ENCODE measurements around the gene RIT1.
"Not testable (repeated sequence)": the region's sequence is repeated elsewhere in the genome, so short reads cannot be mapped to it uniquely, and the experiment has no call there.

RIT1 gene

DNA sequence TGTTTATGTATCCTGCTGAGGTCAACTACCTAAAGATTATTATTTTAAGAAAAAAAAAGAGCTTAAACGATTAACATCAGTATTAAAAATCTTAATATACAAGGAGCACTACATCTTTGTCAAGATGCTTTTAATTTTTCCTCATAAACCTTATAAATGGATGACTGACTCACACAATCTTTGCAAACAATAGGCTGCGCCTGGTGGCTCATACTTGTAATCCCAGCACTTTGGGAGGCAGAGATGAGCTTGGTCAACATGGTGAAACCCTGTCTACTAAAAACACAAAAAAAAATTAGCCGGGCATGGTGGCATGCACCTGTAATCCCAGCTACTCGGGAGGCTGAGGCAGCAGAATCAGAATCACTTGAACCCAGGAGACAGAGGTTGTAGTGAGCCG lies 21.3 kb upstream of the RIT1 start:
- no peak for DNase-seq

- DNase-seq: no peak
Observed at GRCh38 chr1:155932081-155932480, 20.9 kb upstream of the RIT1 start.

- DNase-seq: no peak
Observed at GRCh38 chr1:155931332-155932038, 20.3 kb upstream of the RIT1 start.

DNA sequence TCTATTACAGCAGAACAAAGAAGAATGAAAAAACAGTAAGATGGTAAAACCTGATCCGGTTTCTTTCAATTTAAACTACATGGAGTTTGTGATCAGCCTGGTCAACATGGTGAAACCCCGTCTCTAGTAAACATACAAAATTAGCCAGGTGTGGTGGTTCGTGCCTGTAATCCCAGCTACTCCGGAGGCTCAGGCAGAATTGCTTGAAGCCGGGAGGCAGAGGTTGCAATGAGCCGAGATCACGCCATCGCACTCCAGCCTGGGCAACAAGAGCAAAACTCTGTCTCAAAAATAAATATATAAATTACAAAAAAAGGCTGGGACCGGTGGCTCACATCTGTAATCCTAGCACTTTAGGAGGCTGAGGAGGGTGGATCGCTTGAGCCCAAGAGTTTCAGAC lies 19.6 kb upstream of the RIT1 start:
- not testable (repeated sequence) for DNase-seq

GRCh38 chr1:155929057-155929456 lies 17.9 kb upstream of the RIT1 start:
- no peak for DNase-seq

GRCh38 chr1:155925506-155925905 lies 14.4 kb upstream of the RIT1 start:
- DNase-seq: no peak

GRCh38 chr1:155920717-155921116 lies 9.6 kb upstream of the RIT1 start:
- DNase-seq: no peak

DNA sequence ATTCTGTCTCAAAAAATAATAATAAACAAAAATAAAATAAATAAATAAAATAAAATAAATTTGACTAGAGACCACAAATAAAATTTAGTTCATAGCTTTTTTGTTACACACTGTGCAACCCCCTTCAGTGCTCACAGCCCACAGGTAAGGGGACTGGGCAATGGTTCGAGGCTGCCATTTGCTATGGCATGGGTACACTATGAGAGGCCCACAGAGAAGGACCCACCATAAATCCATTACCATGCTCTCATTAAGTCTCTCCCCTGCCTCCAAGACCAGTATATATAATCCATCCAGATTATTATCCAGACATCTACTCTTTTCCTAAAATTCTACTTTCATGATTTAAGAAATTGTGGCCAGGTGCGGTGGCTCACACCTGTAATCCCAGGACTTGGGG lies 8.7 kb upstream of the RIT1 start:
- DNase-seq: no peak

DNA sequence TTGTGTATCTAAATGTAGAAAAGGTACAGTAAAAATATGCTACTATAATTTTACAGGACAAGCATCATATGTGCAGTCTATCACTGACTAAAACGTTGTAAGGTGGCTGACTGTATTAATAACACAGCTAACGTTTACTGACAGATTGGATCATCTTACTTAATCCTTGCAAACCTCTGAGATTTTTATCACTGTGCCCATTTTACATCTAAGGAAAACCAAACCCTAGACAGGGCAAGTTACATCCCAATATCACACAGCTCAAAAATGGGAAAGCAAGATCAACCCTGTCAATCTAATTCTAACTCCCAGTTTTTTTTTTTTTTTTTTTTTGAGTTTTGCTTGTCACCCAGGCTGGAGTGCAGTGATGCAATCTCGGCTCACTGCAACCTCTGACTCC lies 7.5 kb upstream of the RIT1 start:
- no peak for DNase-seq

GRCh38 chr1:155913969-155914757 lies 3.0 kb upstream of the RIT1 start:
- DNase-seq: no peak

DNA sequence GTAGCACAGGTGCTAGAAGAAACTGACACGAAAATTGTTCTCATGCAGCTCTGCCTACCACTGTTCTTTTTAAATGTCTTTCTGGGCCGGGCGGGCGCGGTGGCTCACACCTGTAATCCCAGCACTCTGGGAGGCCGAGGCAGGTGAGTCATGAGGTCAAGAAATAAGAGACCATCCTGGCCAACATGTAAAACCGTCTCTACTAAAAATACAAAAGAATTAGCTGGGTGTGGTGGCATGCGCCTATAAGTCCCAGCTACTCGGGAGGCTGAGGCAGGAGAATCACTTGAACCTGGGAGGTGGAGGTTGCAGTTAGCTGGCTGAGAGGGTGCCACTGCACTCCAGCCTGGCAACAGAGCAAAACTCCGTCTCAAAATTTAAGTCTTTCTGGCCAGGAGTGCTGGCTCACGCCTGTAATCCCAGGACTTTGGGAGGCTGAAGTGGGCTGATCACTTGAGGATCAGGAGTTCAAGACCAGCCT lies 947 bp upstream of the RIT1 start:
- DNase-seq: no peak

GRCh38 chr1:155910621-155911121 lies 478 bp downstream of the RIT1 start:
- DNase-seq: no peak

DNA sequence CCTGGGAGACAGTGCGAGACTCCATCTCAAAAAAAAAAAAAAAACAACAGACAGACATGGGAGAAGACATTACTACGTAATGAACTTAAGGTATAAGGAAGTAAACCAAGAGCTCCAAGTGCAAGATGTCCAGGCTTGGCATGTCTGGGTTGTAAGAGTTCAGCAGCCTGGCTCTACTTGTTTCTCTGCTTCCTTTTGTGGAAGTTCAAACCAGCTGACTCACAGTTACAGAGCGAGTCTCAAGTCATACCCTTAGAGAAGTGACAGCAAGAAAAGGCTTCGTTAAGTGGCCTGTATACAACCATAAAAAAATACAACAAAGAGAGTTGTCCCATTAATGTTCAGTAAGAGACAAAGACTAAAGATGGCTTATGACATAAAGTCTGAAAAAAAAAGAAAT lies 1.3 kb downstream of the RIT1 start:
- no peak for DNase-seq

GRCh38 chr1:155904261-155904660 lies 6.9 kb downstream of the RIT1 start:
- DNase-seq: no peak

DNA sequence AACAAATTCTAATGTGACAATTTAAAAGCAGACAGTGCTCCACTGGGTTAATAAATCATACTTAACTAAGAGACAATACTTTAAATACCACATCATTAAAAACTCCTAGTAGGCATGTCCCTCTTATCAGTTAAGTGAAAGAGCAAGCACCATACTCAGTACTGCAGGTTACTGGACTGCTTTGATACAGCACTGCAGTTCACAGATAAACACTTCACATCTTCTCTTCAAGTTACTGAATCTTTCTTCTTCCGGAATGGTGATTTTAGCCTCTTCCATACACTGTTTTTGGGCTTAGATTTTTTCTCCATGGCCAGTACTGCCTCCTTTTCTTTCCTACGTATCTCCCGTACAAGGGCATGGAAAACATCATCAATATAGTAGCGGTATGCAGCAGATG lies 11.0 kb downstream of the RIT1 start:
- DNase-seq: no peak

GRCh38 chr1:155899683-155900082 lies 11.5 kb downstream of the RIT1 start:
- DNase-seq: no peak

GRCh38 chr1:155898888-155899287 lies 12.3 kb downstream of the RIT1 start:
- DNase-seq: no peak

DNA sequence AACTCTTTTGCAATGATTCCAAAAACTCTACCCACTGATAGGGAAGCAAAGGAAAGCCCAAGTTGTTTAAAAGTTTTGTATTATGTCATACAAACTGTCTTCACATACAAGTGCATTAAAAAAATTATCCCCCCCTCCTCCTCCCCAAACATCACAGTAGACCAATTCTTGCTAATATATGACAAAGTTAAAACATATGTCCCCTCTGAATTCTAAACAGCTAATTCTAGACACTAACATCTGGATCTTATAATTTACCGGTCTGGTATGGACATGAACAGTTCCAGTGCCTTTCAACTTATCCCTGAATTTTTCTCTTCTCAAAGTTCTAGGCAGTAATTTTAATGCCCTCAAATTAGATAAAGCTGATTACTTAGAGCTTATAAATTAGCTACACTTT lies 13.4 kb downstream of the RIT1 start:
- no peak for DNase-seq

- not testable (repeated sequence) for DNase-seq
Observed at GRCh38 chr1:155896476-155896875, 14.7 kb downstream of the RIT1 start.

- not testable (repeated sequence) for DNase-seq
Observed at GRCh38 chr1:155895617-155896016, 15.5 kb downstream of the RIT1 start.

GRCh38 chr1:155893389-155894142 lies 17.6 kb downstream of the RIT1 start:
- DNase-seq: no peak

GRCh38 chr1:155892796-155893195 lies 18.4 kb downstream of the RIT1 start:
- no peak for DNase-seq

DNA sequence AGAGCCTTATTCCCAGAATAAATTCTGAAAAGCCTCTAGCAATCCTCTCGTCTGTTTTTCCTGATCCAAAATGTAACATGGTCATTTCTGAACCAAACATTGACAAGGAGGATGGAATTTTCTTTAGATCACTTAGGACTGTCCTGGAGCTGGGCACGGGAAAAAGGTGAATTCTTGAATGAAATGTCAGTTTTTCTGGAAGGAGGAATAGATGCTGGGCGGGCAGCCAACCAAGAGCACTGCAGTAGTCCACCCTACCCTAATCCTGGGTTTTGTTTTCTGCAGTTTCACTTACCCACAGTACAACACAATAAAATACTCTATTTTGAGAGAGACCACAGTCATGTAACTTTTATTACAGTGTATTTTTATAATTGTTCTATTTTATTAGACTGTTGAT lies 20.9 kb downstream of the RIT1 start:
- no peak for DNase-seq

GRCh38 chr1:155889566-155889965 lies 21.6 kb downstream of the RIT1 start:
- no peak for DNase-seq
